ENCODE measurements around the gene DRD4. TPM values are rescaled to one million over a fixed set of nuclear protein-coding genes. Genes with fewer than 3 reads are reported as not detected.

DRD4 gene
- total and polyA plus RNA-seq, 2 of the 8 experiments (the other 6 are each of a cell fraction or from before 2014, with no cell fraction given), result 3.4 to 4.9 TPM

DNA sequence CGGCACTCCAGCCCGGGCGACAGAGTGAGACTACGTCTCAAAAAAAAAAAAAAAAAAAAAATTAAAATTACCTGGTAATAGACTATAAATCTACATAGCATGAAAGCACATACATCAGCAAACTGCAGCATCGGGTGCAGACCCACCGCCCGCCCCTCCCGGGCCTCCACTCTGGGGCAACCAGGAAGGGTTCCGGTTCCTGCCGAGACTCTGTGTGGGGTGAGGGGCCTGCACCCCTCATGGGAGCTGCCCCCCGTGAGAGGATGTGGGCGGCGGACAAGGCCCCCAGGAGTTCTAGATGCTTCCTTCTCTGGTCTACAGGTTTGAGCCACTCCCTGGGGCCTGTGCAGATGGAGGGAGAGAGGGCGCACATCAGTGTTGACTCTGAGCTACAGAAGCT is 9.1 kb downstream of the DRD4 start:
- H4K8ac ChIP-seq (ENCODE audit: extremely low read depth, insufficient read depth, low read length), result no peak overlapping the region
- no peak overlapping the region for H3K4me3 ChIP-seq (ENCODE audit: extremely low read depth in 1 of 4, insufficient read depth in 2 of 4, low read depth in 3 of 4, low read length in 4 of 4)
- no peak overlapping the region for H3K9ac ChIP-seq (replicated peaks in 1 of 4; ENCODE audit: extremely low read depth in 1 of 4, low read depth in 3 of 4, low read length in 3 of 4)
- peaks cover 0 to under 1% (median 0%) of the 10 kb centered on the region in 4 experiments; a peak in 2 of 7 replicates for H3K4me1 ChIP-seq (replicated peaks in 1 of 4; ENCODE audit: control insufficient read depth in 3 of 4, insufficient read depth in 4 of 4, low read length in 3 of 4)
- peaks cover 0 to 6% (median 3%) of the 10 kb centered on the region in 4 experiments; a peak in 4 of 8 replicates for H3K36me3 ChIP-seq (ENCODE audit: control insufficient read depth in 2 of 4, insufficient read depth in 4 of 4, low read length in 3 of 4)
- no peak overlapping the region for H3K4me2 ChIP-seq (ENCODE audit: insufficient read depth in 1 of 2, low read depth in 2 of 2, low read length in 2 of 2)
- H4K91ac ChIP-seq (replicated peaks; ENCODE audit: insufficient read length, low read length), result no peak overlapping the region
- no peak overlapping the region for H3K18ac ChIP-seq (ENCODE audit: extremely low read depth, low read length)
- no peaks in the 10 kb centered on the region for H3K79me1 ChIP-seq (ENCODE audit: low read depth, low read length)
- no peak overlapping the region for H2BK120ac ChIP-seq (replicated peaks; ENCODE audit: low read depth, low read length)
- H3K14ac ChIP-seq (ENCODE audit: insufficient read length), result no peak overlapping the region
- H2BK20ac ChIP-seq (ENCODE audit: low read length), result no peak overlapping the region
- H3K56ac ChIP-seq (replicated peaks; ENCODE audit: insufficient read length, low read depth, low read length), result no peak overlapping the region
- FAIRE-seq, result no peak
- H2AK5ac ChIP-seq (ENCODE audit: low read depth, low read length), result no peak overlapping the region
- H4K5ac ChIP-seq (ENCODE audit: insufficient read length, low read depth, low read length), result no peak overlapping the region
- H3K79me2 ChIP-seq (ENCODE audit: control insufficient read depth in 1 of 2, insufficient read depth in 2 of 2, low read length in 2 of 2), result no peaks in the 10 kb centered on the region
- H3K4ac ChIP-seq (replicated peaks; ENCODE audit: insufficient read length, low read depth, low read length), result no peak overlapping the region
- ChIA-PET POLR2A (ENCODE audit: partially characterized antibody) (interaction anchor here (0.7 to 4.2 kb wide), 6 partner anchors 10 to 132 kb away, joined by 3 to 19 read pairs (median 3); partner anchors contain the start of gene SCT), CTCF (ENCODE audit: partially characterized antibody) (interaction anchor here (0.6 to 1.5 kb wide), 5 partner anchors 9 to 89 kb away, joined by 3 read pairs; partner anchors contain the start of gene DRD4)
- no peak overlapping the region for H2BK15ac ChIP-seq (ENCODE audit: low read length)
- no peak overlapping the region for H3K27ac ChIP-seq (ENCODE audit: low read depth, low read length)
- H3K23ac ChIP-seq (ENCODE audit: insufficient read length), result no peak overlapping the region
- no peaks in the 10 kb centered on the region; a peak in 1 of 4 replicates for H3K9me3 ChIP-seq (ENCODE audit: insufficient read depth in 2 of 2, low read depth in 1 of 2, low read length in 1 of 2)
- H2BK12ac ChIP-seq (ENCODE audit: low read depth, low read length), result no peak overlapping the region
- WGBS, 2 experiments (ENCODE audit: extremely low coverage in 1 of 2, insufficient coverage in 1 of 2, insufficient read length in 1 of 2, insufficient replicate concordance in 2 of 2, low coverage in 1 of 2, low lambda C conversion rate in 2 of 2, missing lambda C conversion rate in 1 of 2), result 97% methylated on average over 9 of the region's 14 CpGs; no CpG with 5 or more reads in 1 of the 2 experiments
- H2BK5ac ChIP-seq (ENCODE audit: low read depth, low read length), result no peak overlapping the region
- H3K27me3 ChIP-seq (replicated peaks in 1 of 4; ENCODE audit: control insufficient read depth in 3 of 4, extremely low read depth in 1 of 4, insufficient read depth in 3 of 4, low read length in 3 of 4), result no peaks in the 10 kb centered on the region; a peak in 1 of 7 replicates
- peaks cover 0 to 4% of the 10 kb centered on the region in 2 experiments for H4K20me1 ChIP-seq (replicated peaks in 1 of 2; ENCODE audit: control insufficient read depth in 1 of 2, insufficient read depth in 2 of 2, low read length in 2 of 2)
- H2AFZ ChIP-seq (ENCODE audit: low read length), result no peak overlapping the region
- no peaks in the 10 kb centered on the region for H3K23me2 ChIP-seq (ENCODE audit: low read depth, low read length)
- DNase-seq (ENCODE audit: low read depth in 1 of 2, low spot score in 2 of 2), result no peak
- TF ChIP-seq, protein P1, sequence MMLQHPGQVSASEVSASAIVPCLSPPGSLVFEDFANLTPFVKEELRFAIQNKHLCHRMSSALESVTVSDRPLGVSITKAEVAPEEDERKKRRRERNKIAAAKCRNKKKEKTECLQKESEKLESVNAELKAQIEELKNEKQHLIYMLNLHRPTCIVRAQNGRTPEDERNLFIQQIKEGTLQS (IDR thresholded peaks at IDR 0.05; ENCODE audit: insufficient read depth, low read depth, low read length), result no peak
- TF ChIP-seq SP1 (IDR thresholded peaks at IDR 0.05; ENCODE audit: low read depth, low read length) (no peak), POLR2AphosphoS5 (IDR thresholded peaks at IDR 0.05; ENCODE audit: low read depth, low read length) (no peak), CBX8 (IDR thresholded peaks at IDR 0.05; ENCODE audit: borderline replicate concordance, low read depth, low read length) (no peak), BACH1 (IDR thresholded peaks at IDR 0.05; ENCODE audit: low read length) (no peak), SAP30 (IDR thresholded peaks at IDR 0.05; ENCODE audit: insufficient read depth, insufficient replicate concordance, low read length) (no peak), GABPA (IDR thresholded peaks at IDR 0.05; ENCODE audit: borderline replicate concordance, insufficient read depth, low read length) (no peak), RNF2 (IDR thresholded peaks at IDR 0.05; ENCODE audit: borderline replicate concordance, low read depth, low read length, missing control alignments, poor library complexity, severe bottlenecking) (no peak), SIX5 (IDR thresholded peaks at IDR 0.05; ENCODE audit: low read depth, low read length) (no peak), CEBPB (IDR thresholded peaks at IDR 0.05; ENCODE audit: low read depth, low read length) (no peak)
- TF ChIP-seq, protein P2, sequence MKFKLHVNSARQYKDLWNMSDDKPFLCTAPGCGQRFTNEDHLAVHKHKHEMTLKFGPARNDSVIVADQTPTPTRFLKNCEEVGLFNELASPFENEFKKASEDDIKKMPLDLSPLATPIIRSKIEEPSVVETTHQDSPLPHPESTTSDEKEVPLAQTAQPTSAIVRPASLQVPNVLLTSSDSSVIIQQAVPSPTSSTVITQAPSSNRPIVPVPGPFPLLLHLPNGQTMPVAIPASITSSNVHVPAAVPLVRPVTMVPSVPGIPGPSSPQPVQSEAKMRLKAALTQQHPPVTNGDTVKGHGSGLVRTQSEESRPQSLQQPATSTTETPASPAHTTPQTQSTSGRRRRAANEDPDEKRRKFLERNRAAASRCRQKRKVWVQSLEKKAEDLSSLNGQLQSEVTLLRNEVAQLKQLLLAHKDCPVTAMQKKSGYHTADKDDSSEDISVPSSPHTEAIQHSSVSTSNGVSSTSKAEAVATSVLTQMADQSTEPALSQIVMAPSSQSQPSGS (IDR thresholded peaks at IDR 0.05; ENCODE audit: low read length), result no peak

Data from H1 (cell line).